IMR-90 (cell line): ENCODE data around the gene TDRD3.

Source experiments
- FOS ChIP-seq: fragments of 150-350 bp; IDR thresholded peaks from 2 replicates; pipeline ENCODE4 v1.6.1; 2016; ENCODE audit warnings: low read depth, low read length
- MAZ ChIP-seq: IDR thresholded peaks from 2 replicates; pipeline ENCODE4 v1.6.1; 2012; ENCODE audit warnings: low read depth, mild to moderate bottlenecking, low read length, improper control_type of control experiment, moderate library complexity, borderline replicate concordance
- MXI1 ChIP-seq: IDR thresholded peaks from 2 replicates; pipeline ENCODE4 v1.6.1; 2012; ENCODE audit warnings: low read depth, mild to moderate bottlenecking, low read length, moderate library complexity, borderline replicate concordance
- TF ChIP-seq, protein P1 (sequence below): conservative IDR thresholded peaks from 2 replicates; pipeline ENCODE4 v1.5.1; 2012; ENCODE audit warnings: mild to moderate bottlenecking, low read depth, low read length, improper control_type of control experiment

DNA sequence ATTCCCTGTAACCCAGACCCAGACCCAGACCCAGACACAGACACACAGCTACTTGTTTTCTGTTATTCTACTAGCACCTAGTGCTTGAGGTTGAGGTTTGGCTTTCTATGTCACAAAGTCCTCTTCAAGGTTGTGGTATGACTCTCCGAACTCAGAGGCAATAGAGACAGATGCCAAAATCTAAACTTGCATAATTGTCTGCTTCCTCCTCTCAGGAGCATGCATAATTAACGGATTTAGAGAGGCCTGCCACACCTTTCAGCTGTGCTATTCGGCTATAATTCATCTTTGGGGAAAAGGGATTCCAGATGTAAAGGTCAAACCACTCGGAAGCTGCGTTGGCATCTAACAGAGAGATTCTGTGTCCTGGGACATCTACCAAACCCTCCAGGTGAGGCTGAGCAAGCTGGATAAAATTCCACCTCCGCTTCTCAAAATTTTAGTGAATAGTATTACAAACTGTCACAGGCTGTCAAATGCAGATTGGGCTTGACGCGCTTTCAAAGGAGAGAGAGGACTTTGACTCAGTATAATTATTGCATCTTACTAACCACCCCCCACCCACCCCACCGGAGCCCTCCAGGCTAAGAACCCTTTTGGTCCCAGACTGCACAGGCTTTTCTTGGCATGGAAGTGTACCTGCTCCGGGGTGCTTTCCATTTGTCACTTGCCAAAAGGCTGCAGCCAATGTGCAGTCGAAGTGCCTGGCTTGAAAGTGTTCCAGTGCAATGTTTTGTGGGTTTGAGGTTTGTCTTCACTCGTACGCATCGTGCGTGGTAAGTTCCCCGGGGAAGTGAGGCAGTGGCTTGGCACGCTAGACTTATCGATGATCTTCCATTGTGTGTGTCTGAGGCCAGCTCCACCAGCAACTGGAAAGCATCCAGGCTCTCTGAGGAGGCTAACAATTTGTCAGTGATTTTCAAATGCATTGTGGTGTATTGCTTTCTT is 194.1 kb downstream of the TDRD3 start:
- TF ChIP-seq, protein P1, sequence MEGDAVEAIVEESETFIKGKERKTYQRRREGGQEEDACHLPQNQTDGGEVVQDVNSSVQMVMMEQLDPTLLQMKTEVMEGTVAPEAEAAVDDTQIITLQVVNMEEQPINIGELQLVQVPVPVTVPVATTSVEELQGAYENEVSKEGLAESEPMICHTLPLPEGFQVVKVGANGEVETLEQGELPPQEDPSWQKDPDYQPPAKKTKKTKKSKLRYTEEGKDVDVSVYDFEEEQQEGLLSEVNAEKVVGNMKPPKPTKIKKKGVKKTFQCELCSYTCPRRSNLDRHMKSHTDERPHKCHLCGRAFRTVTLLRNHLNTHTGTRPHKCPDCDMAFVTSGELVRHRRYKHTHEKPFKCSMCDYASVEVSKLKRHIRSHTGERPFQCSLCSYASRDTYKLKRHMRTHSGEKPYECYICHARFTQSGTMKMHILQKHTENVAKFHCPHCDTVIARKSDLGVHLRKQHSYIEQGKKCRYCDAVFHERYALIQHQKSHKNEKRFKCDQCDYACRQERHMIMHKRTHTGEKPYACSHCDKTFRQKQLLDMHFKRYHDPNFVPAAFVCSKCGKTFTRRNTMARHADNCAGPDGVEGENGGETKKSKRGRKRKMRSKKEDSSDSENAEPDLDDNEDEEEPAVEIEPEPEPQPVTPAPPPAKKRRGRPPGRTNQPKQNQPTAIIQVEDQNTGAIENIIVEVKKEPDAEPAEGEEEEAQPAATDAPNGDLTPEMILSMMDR = no peak
- TF ChIP-seq MAZ (no peak), FOS (no peak), MXI1 (no peak)
